K562 (cell line): ENCODE measurements around the gene SGMS1. TPM values are rescaled to one million over a fixed set of nuclear protein-coding genes. Genes with fewer than 3 reads are reported as not detected.

Source experiments
- FOXJ2 ChIP-seq: fragments of 200-800 bp; sonication (Bioruptor generic); IDR thresholded peaks from 2 replicates; pipeline ENCODE4 v1.6.1; 2016; ENCODE audit warnings: missing genetic modification characterization, missing compliant biosample characterization
- FOXJ3 ChIP-seq: sonication (generic); formaldehyde crosslinking; IDR thresholded peaks from 2 replicates; pipeline ENCODE4 v1.4.0; 2020; ENCODE audit warnings: mild to moderate bottlenecking, missing genetic modification reagents
- GTF2F1 ChIP-seq: IDR thresholded peaks from 2 replicates; pipeline ENCODE4 v1.6.1; 2011; ENCODE audit warnings: low read depth, low read length, improper control_type of control experiment
- MCM2 ChIP-seq: fragments of 450-650 bp; IDR thresholded peaks from 2 replicates; pipeline ENCODE4 v1.6.1; 2017; ENCODE audit warnings: low read depth, mild to moderate bottlenecking
- NFE2 ChIP-seq: IDR thresholded peaks from 2 replicates; pipeline ENCODE4 v1.6.1; 2014; ENCODE audit warnings: antibody characterized with exemption, low read depth
- NFIX ChIP-seq: fragments of 250-450 bp; sonication (Bioruptor Pico); IDR thresholded peaks from 2 replicates; pipeline ENCODE4 v1.4.0; 2020; ENCODE audit warnings: low read depth, mild to moderate bottlenecking, moderate library complexity
- NR0B1 ChIP-seq: fragments of 450-650 bp; IDR thresholded peaks from one replicate; pipeline ENCODE4 v1.6.1; 2018; ENCODE audit warnings: mild to moderate bottlenecking, moderate library complexity; ENCODE audit not compliant: partially characterized antibody
- TEAD4 ChIP-seq, 2 experiments: sonication (generic) in 1 of 2; formaldehyde crosslinking in 1 of 2; IDR thresholded peaks; 2 replicates each; pipeline versions ENCODE4 v1.6.1 to v1.8.0; 2012 to 2022; ENCODE audit warnings: borderline replicate concordance in 1 of 2, inconsistent platforms in 1 of 2, low read length in 1 of 2, mild to moderate bottlenecking in 1 of 2, missing genetic modification reagents in 1 of 2
- ZBTB9 ChIP-seq: fragments of 450-650 bp; formaldehyde crosslinking; IDR thresholded peaks from 2 replicates; pipeline ENCODE4 v1.4.0; 2020; ENCODE audit warnings: mild to moderate bottlenecking, moderate library complexity
- ZEB2 ChIP-seq: fragments of 450-650 bp; IDR thresholded peaks from 2 replicates; pipeline ENCODE4 v1.6.1; 2016
- ZNF668 ChIP-seq: fragments of 250-450 bp; sonication (Bioruptor Pico); IDR thresholded peaks from 2 replicates; pipeline ENCODE4 v1.8.0; 2022; ENCODE audit warnings: mild to moderate bottlenecking, inconsistent platforms
- polyA plus RNA-seq, 8 experiments: library from polyadenylated mRNA; depleted of rRNA in 4 of 8; stranded (reverse) in 5 of 8; unstranded in 3 of 8; fragments of >200 nt; fragmentation: Nextera tagmentation in 2 of 8; fragmentation: Illumina TruSeq in 1 of 8; extraction: Ambion mirVana in 2 of 8; extraction: Trizol in 1 of 8; gene quantifications; 2 replicates each; pipeline versions ENCODE4 v1.2.1 to v1.2.3, GENCODE V29; 2011 to 2014; ENCODE audit warnings: inconsistent platforms in 1 of 8, missing spikeins in 1 of 8
- total RNA-seq, 7 experiments: library from RNA; depleted of rRNA in 6 of 7; stranded (reverse); fragments of >200 nt in 6 of 7; fragmentation: Illumina TruSeq in 2 of 7; extraction: Trizol in 2 of 7; gene quantifications; 2 replicates each; pipeline versions ENCODE4 v1.2.1 to v1.2.3, GENCODE V29; 2011 to 2021; ENCODE audit warnings: low replicate concordance in 1 of 7
- TF ChIP-seq, protein P1 (sequence below): sonication (generic); formaldehyde crosslinking; IDR thresholded peaks from 2 replicates; pipeline ENCODE4 v1.8.0; 2022; ENCODE audit warnings: mild to moderate bottlenecking, missing genetic modification reagents
- TF ChIP-seq, protein P2 (sequence below): fragments of 250-450 bp; sonication (Bioruptor Pico); IDR thresholded peaks from 2 replicates; pipeline ENCODE4 v1.5.0; 2020; ENCODE audit warnings: mild to moderate bottlenecking

SGMS1 gene
- total and polyA plus RNA-seq, 9 of the 15 experiments (the other 6 are each of a cell fraction or from before 2014, with no cell fraction given): 22.6 to 232 (median 82.2) TPM

GRCh38 chr10:50322077-50322476, 301.7 kb downstream of the SGMS1 start (continued):
- TF ChIP-seq, protein P1, sequence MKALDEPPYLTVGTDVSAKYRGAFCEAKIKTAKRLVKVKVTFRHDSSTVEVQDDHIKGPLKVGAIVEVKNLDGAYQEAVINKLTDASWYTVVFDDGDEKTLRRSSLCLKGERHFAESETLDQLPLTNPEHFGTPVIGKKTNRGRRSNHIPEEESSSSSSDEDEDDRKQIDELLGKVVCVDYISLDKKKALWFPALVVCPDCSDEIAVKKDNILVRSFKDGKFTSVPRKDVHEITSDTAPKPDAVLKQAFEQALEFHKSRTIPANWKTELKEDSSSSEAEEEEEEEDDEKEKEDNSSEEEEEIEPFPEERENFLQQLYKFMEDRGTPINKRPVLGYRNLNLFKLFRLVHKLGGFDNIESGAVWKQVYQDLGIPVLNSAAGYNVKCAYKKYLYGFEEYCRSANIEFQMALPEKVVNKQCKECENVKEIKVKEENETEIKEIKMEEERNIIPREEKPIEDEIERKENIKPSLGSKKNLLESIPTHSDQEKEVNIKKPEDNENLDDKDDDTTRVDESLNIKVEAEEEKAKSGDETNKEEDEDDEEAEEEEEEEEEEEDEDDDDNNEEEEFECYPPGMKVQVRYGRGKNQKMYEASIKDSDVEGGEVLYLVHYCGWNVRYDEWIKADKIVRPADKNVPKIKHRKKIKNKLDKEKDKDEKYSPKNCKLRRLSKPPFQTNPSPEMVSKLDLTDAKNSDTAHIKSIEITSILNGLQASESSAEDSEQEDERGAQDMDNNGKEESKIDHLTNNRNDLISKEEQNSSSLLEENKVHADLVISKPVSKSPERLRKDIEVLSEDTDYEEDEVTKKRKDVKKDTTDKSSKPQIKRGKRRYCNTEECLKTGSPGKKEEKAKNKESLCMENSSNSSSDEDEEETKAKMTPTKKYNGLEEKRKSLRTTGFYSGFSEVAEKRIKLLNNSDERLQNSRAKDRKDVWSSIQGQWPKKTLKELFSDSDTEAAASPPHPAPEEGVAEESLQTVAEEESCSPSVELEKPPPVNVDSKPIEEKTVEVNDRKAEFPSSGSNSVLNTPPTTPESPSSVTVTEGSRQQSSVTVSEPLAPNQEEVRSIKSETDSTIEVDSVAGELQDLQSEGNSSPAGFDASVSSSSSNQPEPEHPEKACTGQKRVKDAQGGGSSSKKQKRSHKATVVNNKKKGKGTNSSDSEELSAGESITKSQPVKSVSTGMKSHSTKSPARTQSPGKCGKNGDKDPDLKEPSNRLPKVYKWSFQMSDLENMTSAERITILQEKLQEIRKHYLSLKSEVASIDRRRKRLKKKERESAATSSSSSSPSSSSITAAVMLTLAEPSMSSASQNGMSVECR (CRISPR knock-in tag): 0 out of 2 replicates have a peak, but pooled peaks have one; percentile 0
- TF ChIP-seq TEAD4 (IDR thresholded peaks at IDR 0.05; ENCODE audit: low read length) (peak; percentile 16; the same call in 1 of the 2 replicates), TEAD4 (CRISPR knock-in tag; IDR thresholded peaks at IDR 0.05; ENCODE audit: borderline replicate concordance) (no peak), FOXJ3 (CRISPR knock-in tag) (peak; percentile 92), GTF2F1 (no peak), MCM2 (no peak), NFE2 (peak; percentile 44; the same call in 1 of the 2 replicates), ZNF668 (CRISPR knock-in tag) (0 out of 2 replicates have a peak, but pooled peaks have one; percentile 10), ZBTB9 (CRISPR knock-in tag) (0 out of 2 replicates have a peak, but pooled peaks have one; percentile 33), FOXJ2 (peak; percentile 98), ZEB2 (no peak), NFIX (no peak), NR0B1 (no peak)
- TF ChIP-seq, protein P2, sequence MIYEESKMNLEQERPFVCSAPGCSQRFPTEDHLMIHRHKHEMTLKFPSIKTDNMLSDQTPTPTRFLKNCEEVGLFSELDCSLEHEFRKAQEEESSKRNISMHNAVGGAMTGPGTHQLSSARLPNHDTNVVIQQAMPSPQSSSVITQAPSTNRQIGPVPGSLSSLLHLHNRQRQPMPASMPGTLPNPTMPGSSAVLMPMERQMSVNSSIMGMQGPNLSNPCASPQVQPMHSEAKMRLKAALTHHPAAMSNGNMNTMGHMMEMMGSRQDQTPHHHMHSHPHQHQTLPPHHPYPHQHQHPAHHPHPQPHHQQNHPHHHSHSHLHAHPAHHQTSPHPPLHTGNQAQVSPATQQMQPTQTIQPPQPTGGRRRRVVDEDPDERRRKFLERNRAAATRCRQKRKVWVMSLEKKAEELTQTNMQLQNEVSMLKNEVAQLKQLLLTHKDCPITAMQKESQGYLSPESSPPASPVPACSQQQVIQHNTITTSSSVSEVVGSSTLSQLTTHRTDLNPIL (CRISPR knock-in tag): no peak
